Measurements from ENCODE around the gene MEI1. TPM values are rescaled to one million over a fixed set of nuclear protein-coding genes. Genes with fewer than 3 reads are reported as not detected.

Gene MEI1
- total and polyA plus RNA-seq, 9 of the 15 experiments (the other 6 are each of a cell fraction or from before 2014, with no cell fraction given) = 0.08 to 0.68 (median 0.18) TPM; not detected in 2

GRCh38 chr22:41833369-41834004 is 134.2 kb downstream of the MEI1 start (continued):
- TF ChIP-seq NKRF (IDR thresholded peaks at IDR 0.05; ENCODE audit: borderline replicate concordance) (peak; percentile 60; the same call in 1 of the 2 replicates), SIN3A (IDR thresholded peaks at IDR 0.05; ENCODE audit: borderline replicate concordance in 2 of 2, control insufficient read depth in 1 of 2, low read depth in 2 of 2, low read length in 2 of 2) (0 out of 4 replicates have a peak, but pooled peaks of 1 of the 2 experiments have one; percentile 26), XRCC4 (IDR thresholded peaks at IDR 0.05; ENCODE audit: extremely low read depth, insufficient read depth, insufficient read length) (no peak), MAX (CRISPR knock-in tag; IDR thresholded peaks at IDR 0.05) (peak; percentile 58; the same call in 1 of the 2 replicates), ATF7 (IDR thresholded peaks at IDR 0.05) (no peak), ZSCAN29 (IDR thresholded peaks at IDR 0.05) (no peak), HNRNPUL1 (IDR thresholded peaks at IDR 0.05; ENCODE audit: low read length) (no peak), IRF2 (CRISPR knock-in tag; IDR thresholded peaks at IDR 0.05) (no peak), ZNF280B (CRISPR knock-in tag; IDR thresholded peaks at IDR 0.05) (no peak), ARID2 (IDR thresholded peaks at IDR 0.05) (no peak), PTTG1 (tag; IDR thresholded peaks at IDR 0.05; ENCODE audit: low read depth) (no peak), MEF2A (IDR thresholded peaks at IDR 0.05; ENCODE audit: control insufficient read depth, low read depth, low read length) (no peak), EZH2 (IDR thresholded peaks at IDR 0.05; ENCODE audit: borderline replicate concordance, low read depth, low read length) (no peak), YY1 (IDR thresholded peaks at IDR 0.05; ENCODE audit: borderline replicate concordance in 1 of 3, control insufficient read depth in 1 of 3, extremely low read depth in 1 of 3, insufficient read depth in 3 of 3, insufficient read length in 1 of 3, insufficient replicate concordance in 2 of 3, low read depth in 1 of 3, low read length in 2 of 3) (no peak), XRCC5 (IDR thresholded peaks at IDR 0.05; ENCODE audit: low read depth, low read length) (no peak), UBTF (IDR thresholded peaks at IDR 0.05; ENCODE audit: borderline replicate concordance in 1 of 2, low read depth in 2 of 2, low read length in 2 of 2) (no peak), NR3C1 (CRISPR knock-in tag; IDR thresholded peaks at IDR 0.05) (0 out of 2 replicates have a peak, but pooled peaks have one; percentile 27), PKNOX1 (IDR thresholded peaks at IDR 0.05) (peak; percentile 44; the same call in 1 of the 2 replicates), MBD2 (IDR thresholded peaks at IDR 0.05; ENCODE audit: borderline replicate concordance, low read depth) (no peak)

Measured in K562 (cell line).